HG03135 (cell line): Measurements from ENCODE around the gene PRR23C.
"Not testable (repeated sequence)": the region's sequence is repeated elsewhere in the genome, so short reads cannot be mapped to it uniquely, and the experiment has no call there.

Source experiments
- ATAC-seq: cut with Tn5 transposase; IDR thresholded peaks from one replicate; pipeline ENCODE4 v1.9.1; 2021; ENCODE audit warnings: mild to moderate bottlenecking, moderate library complexity; ENCODE audit not compliant: unreplicated experiment

The PRR23C gene

DNA sequence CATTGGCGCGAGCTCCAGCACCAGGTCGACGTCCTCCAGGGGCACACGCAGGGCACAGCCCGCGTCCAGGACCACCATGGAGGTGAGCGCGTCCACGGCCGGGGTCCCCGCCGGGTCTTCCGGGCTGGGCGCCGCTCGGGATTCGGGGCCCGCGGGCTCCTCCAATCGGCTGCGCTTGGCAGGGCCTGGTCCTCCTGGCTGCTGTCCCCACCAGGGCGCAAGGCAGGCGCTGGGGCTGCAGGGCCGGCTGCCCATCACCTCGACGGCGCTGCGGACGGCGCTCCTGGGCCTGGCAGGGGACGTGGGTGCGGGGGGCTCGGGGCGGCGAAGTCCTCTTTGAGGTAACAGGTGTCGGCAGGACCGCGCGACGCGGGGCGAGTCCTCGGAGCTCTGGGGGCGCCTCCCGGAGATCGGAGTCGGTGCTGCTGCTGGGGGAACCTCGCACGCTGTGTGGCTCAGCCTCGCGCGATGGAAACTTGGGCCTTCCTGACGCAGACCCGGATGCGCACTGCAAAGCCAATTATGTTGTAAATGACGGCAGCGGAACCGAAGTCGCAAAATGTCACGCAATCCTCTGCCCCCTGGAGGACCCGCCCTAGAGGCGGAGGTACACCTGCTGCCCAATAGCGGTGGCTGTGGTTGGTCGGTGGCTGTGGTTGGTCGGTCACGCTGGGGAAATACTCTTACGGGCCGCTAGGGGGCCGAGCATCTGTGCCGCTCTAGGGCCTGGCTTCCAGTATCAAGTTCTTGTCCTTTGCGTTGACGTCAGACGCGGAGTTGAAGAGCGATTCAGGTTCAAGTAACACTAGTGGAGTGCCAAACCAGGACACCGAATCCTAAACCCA lies at the start of gene PRR23C:
Gene PRR23C (minus strand): TSS at position 527 of the 845 bp plus-strand sequence. CDS start 272 bp downstream, at position 255.
- no peak for ATAC-seq

DNA sequence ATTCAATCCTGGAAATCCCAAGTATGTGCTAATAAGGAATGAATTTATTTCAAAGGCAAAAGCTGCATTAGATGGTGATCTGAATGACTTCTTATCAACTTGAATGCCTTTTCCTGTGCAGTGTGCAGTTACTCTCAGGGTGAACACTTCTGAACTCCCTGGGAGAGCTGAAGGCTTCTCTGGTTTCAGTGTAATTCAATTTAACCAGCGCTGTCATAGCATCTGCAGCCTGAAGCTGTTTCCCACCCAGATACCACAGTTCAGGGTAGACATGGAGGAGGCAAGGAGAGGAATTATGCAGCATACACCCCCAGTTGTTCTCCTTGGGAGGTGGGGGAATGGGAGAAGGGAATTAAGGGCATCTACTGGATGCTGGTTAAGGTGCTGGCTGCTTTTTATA lies 49.1 kb upstream of the PRR23C start:
- no peak for ATAC-seq

DNA sequence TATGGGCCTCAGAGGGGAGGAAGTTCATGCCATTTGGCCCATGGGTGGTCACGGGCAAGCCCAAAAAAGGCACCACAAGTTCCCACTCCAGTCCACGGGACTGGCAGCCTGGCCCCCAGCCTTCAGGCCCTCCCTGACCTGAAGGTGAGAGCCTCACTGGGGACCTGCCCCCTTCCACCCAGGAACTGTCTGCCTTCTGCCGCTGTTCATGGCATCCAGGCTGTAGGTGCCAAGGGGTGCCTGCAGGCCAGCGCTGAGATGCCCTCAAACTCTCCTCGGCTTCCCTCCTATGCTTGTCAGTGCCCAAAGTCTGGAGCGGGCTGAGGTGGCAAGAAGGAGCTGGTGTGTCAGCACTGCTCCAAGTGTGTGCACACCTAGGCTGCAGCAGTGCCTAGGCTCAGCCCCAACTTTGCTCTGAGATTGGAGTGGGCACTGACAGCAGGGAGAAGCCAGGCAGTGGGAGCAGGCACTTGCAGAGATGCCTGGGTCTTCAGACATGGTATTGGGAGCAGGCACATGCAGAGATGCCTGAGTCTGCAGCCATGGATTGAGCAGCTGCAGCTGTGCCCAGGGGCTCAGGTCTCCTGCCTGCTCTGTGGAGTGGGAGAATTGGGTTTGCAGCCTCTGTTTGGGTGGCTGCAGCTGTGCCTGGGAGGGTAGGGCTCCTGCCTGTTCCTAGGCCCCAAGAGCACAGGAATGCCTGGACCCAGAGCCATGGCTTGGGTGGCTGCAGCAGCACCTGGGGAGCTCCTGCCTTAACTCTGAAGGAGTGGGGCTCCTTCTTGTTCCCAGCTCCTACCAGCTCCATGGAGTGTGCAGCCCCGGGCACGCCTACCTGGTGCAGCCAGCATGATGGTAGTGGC lies 44.0 kb upstream of the PRR23C start:
- no peak for ATAC-seq

DNA sequence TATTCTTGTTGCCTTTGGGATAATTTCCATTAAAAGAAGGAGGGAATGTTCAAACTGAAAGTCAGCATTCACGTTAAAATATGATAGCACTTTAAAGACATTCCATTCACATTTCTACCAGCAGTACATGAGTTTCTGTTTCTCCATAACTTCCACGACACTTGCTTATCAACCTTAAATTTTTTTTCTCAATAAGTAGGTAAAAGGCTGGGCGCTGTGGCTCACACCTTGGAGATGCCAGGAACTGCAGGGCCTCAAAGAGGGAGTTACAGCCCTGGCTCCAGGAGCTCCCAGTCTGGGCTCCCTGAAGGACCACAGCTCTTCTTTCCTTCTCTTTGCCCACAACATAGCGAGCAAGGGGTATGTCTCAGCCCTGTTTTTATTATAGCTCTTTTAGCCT lies 42.9 kb upstream of the PRR23C start:
- no peak for ATAC-seq

DNA sequence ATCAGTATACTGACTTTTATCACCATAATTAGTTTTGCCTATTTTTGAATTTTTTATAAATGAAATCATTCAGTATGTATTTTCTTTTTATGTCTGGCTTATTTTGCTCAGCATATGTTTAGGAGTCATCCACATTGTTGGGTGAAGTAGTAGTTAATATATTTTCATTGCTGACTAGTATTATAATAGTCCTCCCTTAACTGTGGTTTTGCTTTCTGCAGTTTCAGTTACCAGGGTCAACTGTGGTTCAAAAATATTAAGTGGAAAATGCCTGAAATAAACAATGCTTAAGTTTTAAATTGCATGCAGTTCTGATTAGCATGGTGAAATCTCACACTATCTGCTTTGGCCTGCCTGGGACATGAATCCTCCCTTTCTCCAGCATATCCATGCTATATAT lies 39.5 kb upstream of the PRR23C start:
- no peak for ATAC-seq

DNA sequence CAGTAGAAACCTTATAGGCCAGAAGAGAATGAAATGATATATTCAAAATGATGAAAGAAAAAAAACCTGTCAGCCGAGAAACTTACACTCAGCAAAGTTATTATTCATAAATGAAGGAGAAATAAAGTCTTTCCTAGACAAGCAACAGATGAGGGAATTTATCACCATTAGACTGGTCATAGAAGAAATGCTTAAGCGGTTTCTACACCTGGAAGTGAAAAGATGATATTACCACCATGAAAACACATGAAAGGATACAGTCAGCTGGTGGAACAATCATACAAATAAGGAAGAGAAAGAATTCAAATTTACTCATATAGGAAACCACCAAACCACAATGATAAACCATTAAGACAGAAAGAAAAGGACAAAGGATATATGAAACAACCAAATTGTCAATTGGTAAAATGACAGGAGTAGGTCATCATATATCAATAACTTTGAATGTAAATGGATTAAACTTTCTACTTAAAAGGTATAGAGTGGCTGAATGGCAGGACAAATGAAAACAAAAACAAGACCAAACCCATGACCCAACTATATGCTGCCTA lies 29.9 kb upstream of the PRR23C start:
- ATAC-seq = no peak

DNA sequence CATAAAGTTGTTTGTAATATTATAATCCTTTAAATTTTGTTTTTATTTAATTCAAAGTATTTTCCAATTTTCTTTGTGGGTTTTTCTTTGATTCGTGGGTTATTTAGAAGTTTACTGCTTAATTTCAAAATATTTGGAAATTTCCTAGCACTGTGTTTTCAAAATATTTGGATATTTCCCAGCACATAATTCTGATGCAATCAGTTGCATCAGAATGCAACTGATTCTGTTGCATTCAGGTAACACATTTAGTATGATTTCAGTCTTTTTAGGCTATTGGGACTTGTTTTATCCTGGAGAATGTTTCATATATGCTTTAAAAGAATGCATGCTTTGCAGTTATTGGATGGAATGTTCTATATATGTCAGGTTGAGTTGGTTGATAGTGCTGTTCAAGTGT lies 18.2 kb upstream of the PRR23C start:
- ATAC-seq = no peak

DNA sequence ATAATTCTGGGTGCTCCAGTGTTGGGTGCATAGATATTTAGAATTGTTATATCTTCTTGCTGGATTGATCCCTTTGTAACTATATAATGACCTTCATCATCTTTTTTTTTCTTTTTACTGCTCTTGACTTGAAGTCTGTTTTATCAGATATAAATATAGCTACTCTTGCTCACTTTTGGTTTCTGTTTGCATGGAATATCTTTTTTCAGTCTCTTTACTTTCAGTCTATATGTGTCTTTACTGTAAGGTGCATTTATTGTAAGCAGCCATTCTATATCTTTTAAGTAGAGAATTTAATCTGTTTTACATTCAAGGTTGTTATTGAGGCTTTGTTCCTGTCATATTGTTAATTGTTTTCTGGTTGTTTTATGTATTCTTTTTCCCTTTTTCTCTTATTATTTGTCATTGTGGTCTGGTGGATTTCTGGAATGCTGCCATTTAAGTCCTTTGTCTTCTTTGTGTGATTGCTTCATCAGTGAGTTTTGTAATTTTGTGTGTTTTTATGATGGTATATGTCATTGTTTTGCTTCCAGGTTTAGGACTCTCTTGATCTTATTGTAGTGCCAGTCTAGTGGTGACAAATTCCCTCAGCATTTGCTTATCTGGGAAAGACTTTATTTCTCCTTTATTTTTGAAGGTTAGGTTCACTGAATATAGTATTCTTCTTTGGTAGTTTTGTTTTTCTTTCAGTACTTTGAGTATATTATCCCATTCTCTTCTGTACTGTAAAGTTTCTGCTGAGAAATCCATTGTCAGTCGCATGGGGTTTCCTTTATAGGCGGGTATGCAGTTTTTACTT lies 8.3 kb upstream of the PRR23C start:
- ATAC-seq = no peak

DNA sequence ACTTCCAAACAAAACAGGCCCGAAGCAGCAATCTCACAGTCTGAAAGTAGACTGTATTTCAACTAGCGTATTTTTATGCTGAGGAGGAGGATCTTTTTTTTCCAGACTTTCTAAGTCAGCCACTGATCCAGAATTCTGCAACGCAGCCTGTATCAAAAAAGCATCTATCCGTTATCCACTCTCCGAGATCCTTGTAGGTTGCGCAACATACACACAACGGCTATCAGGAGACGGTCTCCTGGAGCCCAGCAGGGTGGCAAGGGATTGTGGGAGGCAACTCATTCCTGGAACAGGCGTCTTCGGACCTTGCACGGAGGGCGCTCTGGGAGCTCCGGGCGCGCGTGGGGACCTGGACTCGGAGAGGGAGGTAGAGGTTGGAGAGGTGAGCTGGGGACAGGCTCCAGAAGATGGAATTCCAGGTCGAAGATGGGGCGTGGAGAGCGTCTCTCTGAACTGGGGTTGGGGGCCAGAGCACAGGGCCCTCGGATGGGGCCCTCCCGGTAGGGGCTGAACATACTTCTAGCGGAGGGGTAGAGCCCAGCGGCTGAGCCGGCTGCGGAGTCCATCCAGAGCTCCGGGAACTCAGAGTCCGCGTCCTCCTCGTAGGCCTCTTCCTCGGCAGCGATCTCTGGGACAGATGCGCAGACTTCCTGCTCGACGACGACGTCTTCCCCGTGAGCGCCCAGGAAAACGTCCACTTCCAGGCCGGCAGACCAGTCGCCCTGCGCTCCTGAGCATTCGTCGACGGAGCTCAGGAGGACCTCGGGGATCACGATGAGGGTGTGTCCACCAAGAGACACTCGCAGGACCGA lies 932 bp downstream of the PRR23C start:
- ATAC-seq = no peak

DNA sequence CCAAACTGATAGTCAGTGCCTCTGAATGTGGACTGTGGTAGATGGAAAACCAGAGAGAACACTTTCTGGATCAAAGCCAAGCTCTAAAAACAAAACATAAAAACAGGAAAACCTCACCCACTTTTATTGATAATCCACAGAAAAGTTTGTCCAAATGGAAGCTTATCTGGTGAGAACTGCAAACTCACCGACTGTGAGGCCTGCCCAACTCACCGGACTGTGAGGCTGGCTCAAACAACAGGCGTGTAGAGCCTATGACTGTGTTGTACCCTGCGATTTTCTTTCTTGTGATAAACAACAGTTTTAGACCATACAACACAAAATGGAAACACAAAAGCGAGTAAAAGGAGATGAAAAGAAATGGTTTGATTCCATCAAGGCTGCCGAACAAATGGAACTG lies 7.2 kb downstream of the PRR23C start:
- no peak for ATAC-seq

DNA sequence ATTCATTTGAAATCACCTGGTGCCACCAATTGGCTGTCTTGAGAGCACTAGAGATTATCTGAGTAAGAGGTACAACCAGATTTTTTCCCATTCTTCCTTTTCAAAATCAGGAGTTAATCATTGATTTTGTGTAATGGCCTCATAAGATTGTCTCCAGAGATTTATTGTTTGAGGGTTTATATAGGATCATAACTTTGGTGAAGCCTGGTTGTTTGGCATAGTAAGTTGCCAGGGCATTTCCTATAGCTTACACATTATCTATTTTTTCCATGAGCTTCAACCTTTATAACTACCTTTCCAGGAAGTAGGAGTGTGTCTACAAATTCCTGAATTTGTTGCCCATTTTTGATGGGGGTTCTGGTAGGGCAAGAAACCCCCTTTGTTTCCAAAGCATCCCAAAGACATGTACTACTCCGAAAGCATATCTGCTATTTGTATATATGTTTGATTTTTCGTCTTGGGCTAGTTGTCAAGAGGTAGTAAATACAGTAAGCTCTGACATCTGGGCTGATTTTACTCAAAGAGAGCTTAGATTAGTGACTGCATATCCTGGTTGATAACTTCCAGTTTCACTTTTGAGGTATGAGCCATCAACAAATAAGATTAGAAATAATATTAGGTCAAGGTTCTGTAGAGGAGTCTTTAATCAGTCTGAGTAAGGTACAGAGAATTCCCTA lies 12.2 kb downstream of the PRR23C start:
- no peak for ATAC-seq

DNA sequence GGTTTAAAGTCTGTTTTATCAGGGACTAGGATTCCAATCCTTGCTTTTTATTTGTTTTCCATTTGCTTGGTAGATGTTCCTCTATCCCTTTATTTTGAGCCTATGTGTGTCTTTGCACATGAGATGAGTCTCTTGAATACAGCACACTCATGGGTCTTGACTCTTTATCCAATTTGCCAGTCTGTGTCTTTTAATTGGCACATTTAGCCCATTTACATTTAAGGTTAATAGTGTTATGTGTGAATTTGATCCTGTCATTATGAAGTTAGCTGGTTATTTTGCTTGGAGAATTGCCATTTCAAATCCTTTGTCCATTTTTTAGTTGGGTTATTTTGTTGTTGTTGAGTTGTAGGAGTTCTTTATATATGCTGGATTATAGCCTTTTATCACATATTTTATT lies 14.1 kb downstream of the PRR23C start:
- ATAC-seq = not testable (repeated sequence)

DNA sequence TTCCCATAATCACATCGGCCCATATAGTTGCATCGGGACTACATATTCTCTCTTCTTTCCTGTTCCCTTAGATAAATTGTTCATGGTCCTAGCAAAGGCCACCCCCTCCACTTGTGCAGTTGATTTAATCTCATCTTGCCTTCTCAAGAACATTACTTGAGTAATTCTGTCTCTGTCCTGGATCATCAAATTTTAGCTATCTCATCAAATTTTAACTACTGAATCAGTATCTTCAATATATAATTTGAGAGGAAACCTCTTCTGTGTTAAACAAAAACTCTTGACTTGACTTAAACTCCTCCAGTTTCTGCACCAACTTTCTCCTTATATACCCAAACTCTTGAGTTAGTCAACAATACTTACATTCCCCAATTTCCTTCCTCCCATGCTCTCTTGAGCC lies 19.7 kb downstream of the PRR23C start:
- no peak for ATAC-seq

DNA sequence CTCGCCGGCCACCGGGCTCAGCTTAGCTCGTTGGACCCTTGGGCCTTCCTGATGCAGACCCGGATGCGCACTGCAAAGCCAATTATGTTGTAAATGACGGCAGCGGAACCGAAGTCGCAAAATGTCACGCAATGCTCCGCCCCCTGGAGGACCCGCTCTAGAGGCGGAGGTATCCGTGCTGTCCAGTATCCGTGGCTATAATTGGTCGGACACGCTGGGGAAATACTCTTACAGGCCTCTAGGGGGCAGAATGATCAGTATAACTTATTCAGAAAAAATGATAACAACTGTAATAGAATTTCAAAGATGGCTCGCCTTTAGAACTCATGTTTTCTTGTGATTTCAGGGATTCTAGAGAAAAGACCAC lies 23.8 kb downstream of the PRR23C start, which contains the start of gene PRR23B:
Gene PRR23B (minus strand): TSS at position 59 of the 367 bp plus-strand sequence. CDS start 265 bp downstream, outside the sequence.
- no peak for ATAC-seq

DNA sequence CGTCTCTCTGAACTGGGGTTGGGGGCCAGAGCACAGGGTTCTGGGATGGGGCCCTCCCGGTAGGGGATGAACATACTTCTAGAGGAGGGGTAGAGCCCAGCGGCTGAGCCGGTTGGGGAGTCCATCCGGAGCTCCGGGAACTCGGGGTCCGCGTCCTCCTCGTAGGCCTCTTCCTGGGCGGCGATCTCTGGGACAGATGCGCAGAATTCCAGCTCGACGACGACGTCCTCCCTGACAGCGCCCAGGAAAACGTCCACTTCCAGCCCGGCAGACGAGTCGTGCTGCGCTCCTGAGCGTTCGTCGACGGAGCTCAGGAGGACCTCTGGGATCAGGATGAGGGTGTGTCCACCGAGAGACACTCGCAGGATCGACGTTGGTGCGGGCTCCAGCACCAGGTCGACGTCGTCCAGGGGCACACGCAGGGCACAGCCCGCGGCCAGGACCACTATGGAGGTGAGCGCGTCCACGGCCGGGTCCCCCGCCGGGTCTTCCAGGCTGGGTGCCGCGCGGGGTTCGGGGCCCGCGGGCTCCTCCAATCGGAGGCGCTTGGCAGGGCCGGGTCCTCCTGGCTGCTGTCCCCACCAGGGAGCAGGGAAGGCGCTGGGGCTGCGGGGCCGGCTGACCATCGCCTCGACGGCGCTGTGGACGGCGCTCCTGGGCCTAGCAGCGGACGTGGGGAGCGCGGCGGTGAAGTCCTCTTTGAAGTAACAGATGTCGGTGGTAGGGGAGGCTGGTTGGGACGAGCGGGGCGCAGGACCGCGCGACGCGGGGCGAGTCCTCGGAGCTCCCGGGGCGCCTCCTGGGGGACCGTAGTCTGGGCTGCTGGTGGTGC lies 24.4 kb downstream of the PRR23C start:
- no peak for ATAC-seq

DNA sequence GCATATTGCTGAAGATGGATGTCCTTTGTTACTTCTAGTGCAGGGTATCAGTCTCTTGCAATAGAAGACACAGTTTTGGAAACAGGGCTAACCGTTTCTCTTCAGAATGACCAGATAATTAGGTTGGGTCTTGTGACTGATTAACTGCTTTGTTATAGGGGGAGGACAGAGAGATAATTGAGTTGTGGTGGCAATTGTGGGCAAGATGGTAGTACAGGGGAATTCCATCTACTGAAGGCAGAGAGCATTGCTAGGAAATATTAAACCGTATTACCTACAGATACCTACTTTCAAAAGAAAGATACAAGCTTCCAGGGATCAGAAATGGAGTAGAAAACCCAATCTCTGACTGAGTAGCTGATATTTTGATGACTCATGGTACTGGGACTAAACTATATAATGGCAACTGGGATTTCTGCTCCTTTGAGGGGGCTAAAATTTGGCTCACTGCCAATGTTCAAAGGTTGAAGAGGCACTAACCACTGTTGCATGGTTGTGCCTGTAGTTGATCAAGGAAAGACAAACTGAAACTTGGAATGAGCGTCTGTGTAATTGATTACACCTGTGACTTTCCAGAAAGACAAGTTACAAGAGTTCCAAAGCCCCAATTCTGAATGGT lies 28.2 kb downstream of the PRR23C start:
- ATAC-seq = no peak

DNA sequence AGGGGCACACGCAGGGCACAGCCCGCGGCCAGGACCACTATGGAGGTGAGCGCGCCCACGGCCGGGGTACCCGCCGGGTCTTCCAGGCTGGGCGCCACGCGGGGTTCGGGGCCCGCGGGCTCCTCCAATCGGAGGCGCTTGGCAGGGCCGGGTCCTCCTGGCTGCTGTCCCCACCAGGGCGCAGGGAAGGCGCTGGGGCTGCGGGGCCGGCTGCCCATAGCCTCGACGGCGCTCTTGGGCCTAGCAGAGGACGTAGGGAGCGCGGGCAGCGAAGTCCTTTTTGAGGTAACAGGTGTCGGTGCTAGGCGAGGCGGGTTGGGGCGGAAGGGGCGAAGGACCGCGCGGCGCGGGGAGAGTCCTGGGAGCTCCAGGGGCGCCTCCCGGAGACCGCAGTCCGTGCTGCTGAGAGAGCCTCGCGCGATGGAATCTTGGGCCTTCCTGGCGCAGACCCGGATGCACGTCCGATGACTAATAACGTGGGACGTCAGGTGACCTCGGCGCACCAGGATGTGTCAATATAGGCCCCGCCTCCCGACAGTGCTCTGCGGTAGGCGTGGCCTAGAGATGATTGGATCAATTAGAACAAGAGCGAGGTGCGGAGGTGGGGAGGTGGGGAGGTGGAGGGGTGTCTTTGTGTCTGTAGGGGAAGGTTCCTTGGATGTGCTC lies 38.5 kb downstream of the PRR23C start, which contains the start of gene PRR23A:
Gene PRR23A (minus strand): TSS at position 218 of the 666 bp plus-strand sequence. CDS start 0 bp downstream, at position 218.
- ATAC-seq = no peak
